Putamen (tissue), 1 donor: ENCODE data around the gene TOPBP1.
A peak's percentile ranks its signal among the peaks of the same experiment; 100 is the strongest.
"Not testable (repeated sequence)": the region's sequence is repeated elsewhere in the genome, so short reads cannot be mapped to it uniquely, and the experiment has no call there.

Experiments
- DNase-seq: peaks from one replicate; pipeline ENCODE4 v3.0.0-alpha.2; 2016; ENCODE audit warnings: low spot score

TOPBP1 gene

GRCh38 chr3:133674290-133674919 is 12.7 kb upstream of the TOPBP1 start:
- no peak for DNase-seq

GRCh38 chr3:133673746-133674145 is 12.0 kb upstream of the TOPBP1 start:
- no peak for DNase-seq

- DNase-seq = no peak
These were observed 10.7 kb upstream of the TOPBP1 start for GRCh38 chr3:133672461-133672860.

- DNase-seq = no peak
These were observed 8.8 kb upstream of the TOPBP1 start for GRCh38 chr3:133670525-133670995.

- no peak for DNase-seq
These were observed 8.3 kb upstream of the TOPBP1 start for GRCh38 chr3:133669949-133670524.

- no peak for DNase-seq
These were observed 5.4 kb upstream of the TOPBP1 start for GRCh38 chr3:133667118-133667517.

- DNase-seq = not testable (repeated sequence)
These were observed 3.4 kb upstream of the TOPBP1 start for GRCh38 chr3:133665188-133665587.

- peak; percentile 65 for DNase-seq
These were observed 2.0 kb upstream of the TOPBP1 start for GRCh38 chr3:133663569-133664313.

- peak; percentile 31 for DNase-seq
These were observed 524 bp upstream of the TOPBP1 start for GRCh38 chr3:133662278-133662651.

GRCh38 chr3:133659806-133660205 is 1.9 kb downstream of the TOPBP1 start:
- DNase-seq = no peak

- no peak for DNase-seq
These were observed 5.8 kb downstream of the TOPBP1 start for GRCh38 chr3:133655731-133656515.

GRCh38 chr3:133649486-133650068 is 12.2 kb downstream of the TOPBP1 start:
- peak; percentile 77 for DNase-seq

- peak; percentile 2 for DNase-seq
These were observed 17.0 kb downstream of the TOPBP1 start for GRCh38 chr3:133644768-133645167.

- no peak for DNase-seq
These were observed 18.1 kb downstream of the TOPBP1 start for GRCh38 chr3:133643611-133644010.

- DNase-seq = no peak
These were observed 20.5 kb downstream of the TOPBP1 start for GRCh38 chr3:133641254-133641653.

- no peak for DNase-seq
These were observed 28.3 kb downstream of the TOPBP1 start for GRCh38 chr3:133633439-133633838.

GRCh38 chr3:133629146-133629545 is 32.6 kb downstream of the TOPBP1 start:
- no peak for DNase-seq

GRCh38 chr3:133627789-133628188 is 34.0 kb downstream of the TOPBP1 start:
- DNase-seq = no peak

- DNase-seq = peak; percentile 9
These were observed 41.5 kb downstream of the TOPBP1 start for GRCh38 chr3:133620066-133620784.

GRCh38 chr3:133611534-133611933 is 50.2 kb downstream of the TOPBP1 start:
- DNase-seq = no peak

- DNase-seq = no peak
These were observed 51.7 kb downstream of the TOPBP1 start for GRCh38 chr3:133610031-133610430.
